ENCODE results near the gene COL6A1.
"Not testable (repeated sequence)": the region's sequence is repeated elsewhere in the genome, so short reads cannot be mapped to it uniquely, and the experiment has no call there.

Gene COL6A1

GRCh38 chr21:45969921-45970673 is 11.5 kb upstream of the COL6A1 start:
- DNase-seq, result no peak

GRCh38 chr21:45970674-45971615 is 10.6 kb upstream of the COL6A1 start:
- DNase-seq, result peak; percentile 67

GRCh38 chr21:45971616-45972352 is 9.8 kb upstream of the COL6A1 start:
- DNase-seq, result peak; percentile 60

GRCh38 chr21:45972353-45972715 is 9.2 kb upstream of the COL6A1 start:
- no peak for DNase-seq

DNA sequence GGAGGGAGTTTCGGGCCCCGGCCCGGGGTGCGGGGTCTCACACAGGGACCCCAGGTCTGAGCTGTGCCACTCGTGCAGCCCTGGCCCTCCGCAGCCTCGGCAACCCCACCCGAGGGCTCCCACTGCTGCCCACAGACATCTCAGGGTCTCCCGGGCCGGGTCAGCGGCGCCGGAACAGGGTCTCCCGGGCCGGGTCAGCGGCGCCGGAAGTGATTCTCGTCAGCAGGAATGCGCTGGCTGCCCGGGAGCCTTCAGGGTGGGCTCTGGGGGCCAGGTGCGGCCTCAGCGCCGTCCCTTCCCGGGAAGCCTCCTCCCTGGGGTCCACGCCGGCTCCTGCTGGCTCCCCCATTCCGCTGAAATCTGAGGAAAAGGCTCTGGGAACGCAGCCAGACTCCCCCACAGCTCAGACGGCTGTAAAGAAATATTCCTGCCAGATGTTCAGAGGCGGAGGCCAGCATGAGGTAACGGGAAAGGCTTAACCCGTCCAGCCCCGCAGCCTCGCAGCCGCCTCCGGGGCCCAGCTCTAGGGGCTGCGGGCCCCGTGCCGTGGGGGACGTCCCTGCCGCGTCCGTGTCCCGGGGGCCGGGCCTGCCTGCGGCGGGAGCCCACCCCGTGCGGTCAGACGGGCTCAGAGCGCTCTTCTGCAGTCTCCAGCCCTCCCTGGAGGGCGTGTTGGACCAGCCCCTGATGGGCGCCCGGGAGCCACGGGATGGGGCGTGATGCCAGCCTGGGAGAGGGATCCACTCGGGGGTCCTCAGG is 8.7 kb upstream of the COL6A1 start:
- DNase-seq, result peak; percentile 90

GRCh38 chr21:45973475-45974072 is 8.0 kb upstream of the COL6A1 start:
- peak; percentile 82 for DNase-seq

DNA sequence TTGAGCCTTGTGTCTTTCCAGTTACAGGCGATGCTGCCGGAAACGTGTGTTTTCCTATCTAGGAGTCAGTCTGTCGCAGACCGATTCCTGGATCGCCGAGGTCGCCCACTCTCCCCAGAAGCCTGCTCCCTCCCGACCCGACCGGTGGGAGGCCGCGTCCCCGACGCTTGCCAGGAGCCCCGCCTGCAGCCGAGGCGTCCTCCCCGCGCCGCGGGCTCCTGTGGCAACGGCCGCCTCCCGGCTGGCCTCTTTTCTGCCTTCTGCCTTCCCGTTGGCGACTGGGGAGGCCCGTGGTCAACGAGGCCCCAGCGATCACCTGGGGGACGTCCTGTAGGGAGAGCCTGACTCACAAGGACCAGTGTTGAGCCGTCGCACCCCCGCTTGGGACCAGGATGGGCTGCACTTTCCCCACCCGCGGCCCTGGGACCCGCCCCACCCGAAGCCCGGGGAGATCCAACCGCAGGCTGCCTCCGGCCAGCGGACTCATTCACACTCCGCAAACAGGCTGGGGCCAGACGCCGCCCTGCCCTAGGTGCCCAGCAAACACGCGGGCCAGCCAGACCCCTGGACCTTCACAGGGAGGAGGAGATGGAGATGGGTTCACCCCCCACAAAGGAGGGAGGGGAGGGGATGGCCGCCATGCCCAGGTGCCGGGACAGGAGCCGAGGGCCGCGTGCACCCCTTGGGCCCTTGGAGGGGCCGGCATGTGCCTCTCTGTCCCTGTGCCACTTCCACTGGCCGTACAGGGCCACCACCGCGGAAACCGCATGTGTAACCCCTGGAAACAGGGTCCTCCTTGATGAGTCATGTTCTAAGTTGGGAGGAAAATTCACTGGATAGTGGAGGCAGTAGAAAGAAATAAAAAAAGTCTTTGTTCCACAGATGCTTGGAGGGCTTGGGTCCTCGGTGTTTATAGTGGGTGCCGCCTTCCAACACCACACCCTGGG is 7.2 kb upstream of the COL6A1 start:
- peak; percentile 80 for DNase-seq

DNA sequence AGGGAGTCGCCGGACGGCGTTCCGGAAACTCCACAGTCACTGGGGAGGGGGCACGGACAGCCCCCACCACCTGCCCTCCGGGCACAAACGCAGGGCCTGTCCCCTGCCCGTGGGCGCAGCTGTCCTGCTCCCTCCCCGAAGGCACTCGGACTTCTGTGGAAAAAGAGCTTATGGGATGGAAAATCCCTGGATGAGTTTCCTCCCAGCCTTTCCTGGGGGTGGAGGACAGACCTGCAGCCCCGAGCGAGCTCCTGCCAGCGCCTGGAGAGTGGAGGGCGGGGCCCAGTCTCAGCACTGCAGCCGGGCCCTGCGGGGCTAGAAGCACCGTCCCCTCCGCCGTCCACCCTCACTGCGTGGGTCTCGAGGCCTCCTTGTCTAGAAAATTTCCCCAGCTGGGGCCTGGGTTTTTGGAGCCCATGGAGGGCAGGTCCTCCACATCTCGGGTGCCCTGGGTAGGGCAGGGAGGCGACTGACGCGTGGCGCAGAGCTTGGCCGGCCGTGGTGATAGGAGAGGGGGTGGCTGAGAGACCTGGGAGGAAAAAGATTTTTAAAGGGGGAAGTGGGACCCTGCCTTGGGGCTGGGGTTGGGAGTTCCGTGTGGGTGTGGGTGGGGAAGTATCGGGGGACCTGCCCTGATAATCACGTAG is 6.4 kb upstream of the COL6A1 start:
- DNase-seq, result peak; percentile 50

GRCh38 chr21:45975667-45976409 is 5.7 kb upstream of the COL6A1 start:
- not testable (repeated sequence) for DNase-seq

DNA sequence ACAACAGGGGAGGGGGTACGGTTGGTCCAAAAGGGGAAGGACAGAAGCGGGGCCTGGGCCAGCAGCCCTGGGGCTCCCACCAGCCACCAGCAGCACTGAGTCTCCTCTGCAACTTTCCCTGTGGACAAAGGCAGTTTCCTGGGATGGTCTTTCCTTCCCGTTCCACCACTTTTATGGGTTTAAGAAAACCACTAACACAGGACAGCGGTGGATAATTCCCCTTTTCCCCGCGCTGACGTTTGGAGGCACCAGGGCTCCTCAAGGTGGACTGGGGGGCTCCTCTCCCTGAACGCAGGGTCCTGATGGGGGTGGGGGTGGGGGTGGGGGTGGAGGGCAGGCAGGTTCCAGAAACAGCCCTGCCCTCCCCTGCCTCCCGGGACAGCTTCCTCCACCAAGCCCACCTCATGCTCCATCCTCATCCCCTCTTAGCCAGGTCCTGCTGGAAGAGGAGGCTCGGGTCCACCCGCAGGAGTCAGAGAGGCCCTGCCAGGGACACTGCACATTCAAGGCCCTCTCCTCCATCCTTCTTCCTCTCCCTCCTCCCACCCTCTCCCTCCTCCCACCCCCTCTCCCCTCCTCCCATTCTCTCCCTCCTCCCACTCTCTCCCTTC is 4.8 kb upstream of the COL6A1 start:
- DNase-seq, result no peak

DNA sequence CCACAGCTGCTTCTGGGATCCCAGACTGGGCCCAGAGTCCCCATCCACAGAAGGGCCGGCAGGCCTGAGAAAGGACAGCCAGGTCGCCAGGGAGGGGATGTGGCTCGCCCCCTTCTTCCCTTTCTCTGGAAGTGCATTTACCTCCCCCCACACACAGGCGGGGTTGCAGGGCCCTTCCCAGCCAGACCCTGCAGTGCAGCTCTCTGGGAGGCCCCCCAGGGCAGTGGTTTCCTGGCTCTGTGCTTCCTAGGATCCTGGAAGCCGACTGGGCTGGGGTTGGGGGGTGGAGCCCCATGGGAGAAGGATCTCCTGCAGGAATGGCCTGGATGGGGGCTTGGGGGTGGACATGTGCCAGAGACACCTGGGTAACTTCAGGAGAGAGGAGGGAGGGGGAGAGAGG is 4.2 kb upstream of the COL6A1 start:
- DNase-seq, result no peak

DNA sequence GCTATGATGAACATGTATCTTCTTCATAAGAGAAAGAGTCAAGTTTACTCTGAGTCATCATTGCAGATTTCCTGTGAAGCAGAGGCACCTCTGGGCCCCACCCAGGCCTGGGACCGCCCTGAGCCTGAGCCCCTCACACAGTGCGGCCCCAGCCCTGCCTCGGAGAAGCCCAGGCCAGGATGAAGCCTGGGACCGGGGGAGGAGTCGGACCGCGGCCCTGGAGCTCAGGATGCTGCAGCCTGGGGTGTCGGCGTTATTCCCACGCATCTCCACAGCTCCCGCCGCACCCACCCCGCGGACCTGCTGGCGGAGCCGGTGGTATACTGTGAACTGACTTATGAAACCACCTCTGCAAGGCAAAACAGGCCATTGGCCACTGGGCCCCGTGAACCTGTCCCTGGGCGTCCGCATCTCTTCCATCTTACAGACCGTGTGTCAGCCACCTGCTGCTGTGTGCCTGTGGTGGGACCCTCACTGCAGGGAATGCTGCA is 2.4 kb upstream of the COL6A1 start:
- DNase-seq, result no peak

GRCh38 chr21:45979651-45980050 is 1.9 kb upstream of the COL6A1 start:
- DNase-seq, result no peak

- DNase-seq, result no peak
Observed at GRCh38 chr21:45980271-45980670, 1.3 kb upstream of the COL6A1 start.

GRCh38 chr21:45980697-45981096 is 873 bp upstream of the COL6A1 start:
- DNase-seq, result no peak

GRCh38 chr21:45982092-45982757 is 655 bp downstream of the COL6A1 start:
- no peak for DNase-seq

DNA sequence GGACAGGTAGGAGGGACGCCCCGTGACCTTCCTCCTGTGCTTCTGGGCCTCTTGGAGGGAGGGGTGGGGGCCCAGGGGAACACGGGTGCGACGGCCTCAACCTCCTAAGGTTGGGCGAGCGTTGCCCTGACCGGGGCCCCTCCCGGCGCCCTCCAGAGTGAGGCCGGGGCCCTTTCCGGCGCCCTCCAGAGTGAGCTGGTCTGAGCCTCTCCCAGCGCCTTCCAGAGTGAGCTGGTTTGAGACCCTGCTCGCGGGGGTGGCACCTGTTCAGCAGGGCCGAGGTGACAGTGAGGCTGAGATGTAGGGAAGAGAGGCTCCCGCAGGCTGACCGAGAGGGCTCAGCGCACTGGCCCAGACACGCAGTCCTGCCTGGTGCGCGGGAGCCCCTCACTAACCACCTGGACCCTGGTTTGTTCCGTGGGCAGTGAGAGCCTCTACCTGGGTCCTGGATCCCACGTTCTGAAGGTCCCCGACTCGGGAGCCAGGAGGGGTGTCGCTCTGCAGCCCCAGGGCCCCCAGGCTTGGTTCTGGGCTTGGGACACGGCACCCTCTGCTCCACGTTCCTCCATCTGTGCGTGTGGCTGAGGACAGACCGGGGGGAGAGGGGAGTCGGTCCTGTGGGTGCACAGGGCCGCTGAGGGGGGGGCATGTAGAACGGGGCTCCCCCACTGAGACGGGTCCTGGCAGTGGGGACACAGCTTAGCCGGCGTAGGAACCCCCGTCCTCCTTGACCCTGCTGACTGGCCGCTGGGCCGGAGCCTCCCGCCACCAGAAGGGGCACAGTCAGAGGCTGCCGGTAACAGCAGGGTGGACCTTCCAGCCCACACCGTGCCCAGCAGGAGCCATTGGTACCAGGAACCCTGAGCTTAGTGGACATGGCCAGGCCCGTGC is 1.4 kb downstream of the COL6A1 start:
- DNase-seq, result no peak

DNA sequence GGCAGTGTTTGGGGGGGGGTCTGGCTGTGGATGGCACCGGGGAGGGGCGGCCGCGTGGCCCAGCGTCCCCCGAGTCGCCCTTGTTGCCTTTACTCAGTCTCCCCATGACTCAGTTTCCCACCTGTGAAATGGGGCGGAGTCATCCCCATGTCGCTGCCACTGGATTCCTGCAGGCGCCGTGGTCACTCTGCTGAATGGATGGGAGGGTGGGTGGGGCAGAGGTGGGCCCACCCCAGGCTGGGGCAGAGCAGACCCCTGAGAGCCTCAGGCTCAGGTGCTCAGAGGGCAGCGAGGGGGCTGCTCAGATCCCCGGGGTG is 2.0 kb downstream of the COL6A1 start:
- no peak for DNase-seq
